Measurements from ENCODE around the gene ARHGAP6. TPM values are rescaled to one million over a fixed set of nuclear protein-coding genes. Genes with fewer than 3 reads are reported as not detected.
A peak's percentile ranks its signal among the peaks of the same experiment; 100 is the strongest.

ARHGAP6 gene
- polyA plus RNA-seq, 2 of the 4 experiments (the other 2 are of a cell fraction) = 0.04 TPM; not detected in 1

- Histone ChIP-seq H3K9me3 (no peaks in the 10 kb centered on the region), H3K27ac (no peak overlapping the region), H3K4me1 (0 out of 3 replicates have a peak, but pooled peaks cover 3% of the 10 kb centered on the region), H3K4me2 (no peak overlapping the region), H3K4me3 (no peak overlapping the region)
- WGBS (ENCODE audit: missing lambda C conversion rate) = 47% methylated on average over 1 of the region's 1 CpG
- TF ChIP-seq HDAC2 (IDR thresholded peaks at IDR 0.05) (no peak), ZC3H11A (IDR thresholded peaks at IDR 0.05) (no peak), POLR2A (IDR thresholded peaks at IDR 0.05; ENCODE audit: low read length) (no peak), EHMT2 (IDR thresholded peaks at IDR 0.05; ENCODE audit: low read depth) (no peak), MAFK (IDR thresholded peaks at IDR 0.05; ENCODE audit: partially characterized antibody) (peak; percentile 90), ZSCAN20 (CRISPR knock-in tag; IDR thresholded peaks at IDR 0.05) (no peak), JUNB (IDR thresholded peaks at IDR 0.05) (no peak)
- CTCF ChIA-PET = interaction anchor here (0.6 kb wide), 1 partner anchor 85 kb away, joined by 3 read pairs; no protein-coding TSS in a partner anchor
- FAIRE-seq = no peak
- no peak for ATAC-seq
- DNase-seq (ENCODE audit: low read depth in 1 of 2, low spot score in 1 of 2) = no peak
- POLR2A ChIA-PET = no interaction called here
These were observed 191.7 kb downstream of the ARHGAP6 start for GRCh38 chrX:11474021-11474420.

GRCh38 chrX:11472879-11473278 is 192.8 kb downstream of the ARHGAP6 start:
- Histone ChIP-seq H3K9me3 (no peaks in the 10 kb centered on the region), H3K4me1 (0 out of 3 replicates have a peak, but pooled peaks cover 3% of the 10 kb centered on the region), H3K4me3 (no peak overlapping the region), H3K4me2 (no peak overlapping the region), H3K27ac (no peak overlapping the region)
- CTCF ChIA-PET = no interaction called here
- DNase-seq (ENCODE audit: low read depth in 1 of 2, low spot score in 1 of 2) (no peak), FAIRE-seq (no peak), ATAC-seq (no peak)
- TF ChIP-seq CBX2 (IDR thresholded peaks at IDR 0.05; ENCODE audit: borderline replicate concordance, low read depth) = no peak
- TF ChIP-seq GATA3 (IDR thresholded peaks at IDR 0.05; ENCODE audit: borderline replicate concordance) = no peak
- TF ChIP-seq ZFP36 (IDR thresholded peaks at IDR 0.05; ENCODE audit: borderline replicate concordance, partially characterized antibody) = no peak
- no peak for TF ChIP-seq HDAC2 (IDR thresholded peaks at IDR 0.05)
- TF ChIP-seq, protein P1, sequence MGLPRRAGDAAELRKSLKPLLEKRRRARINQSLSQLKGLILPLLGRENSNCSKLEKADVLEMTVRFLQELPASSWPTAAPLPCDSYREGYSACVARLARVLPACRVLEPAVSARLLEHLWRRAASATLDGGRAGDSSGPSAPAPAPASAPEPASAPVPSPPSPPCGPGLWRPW (IDR thresholded peaks at IDR 0.05) = no peak
- TF ChIP-seq, protein P2, sequence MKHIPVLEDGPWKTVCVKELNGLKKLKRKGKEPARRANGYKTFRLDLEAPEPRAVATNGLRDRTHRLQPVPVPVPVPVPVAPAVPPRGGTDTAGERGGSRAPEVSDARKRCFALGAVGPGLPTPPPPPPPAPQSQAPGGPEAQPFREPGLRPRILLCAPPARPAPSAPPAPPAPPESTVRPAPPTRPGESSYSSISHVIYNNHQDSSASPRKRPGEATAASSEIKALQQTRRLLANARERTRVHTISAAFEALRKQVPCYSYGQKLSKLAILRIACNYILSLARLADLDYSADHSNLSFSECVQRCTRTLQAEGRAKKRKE (CRISPR knock-in tag; IDR thresholded peaks at IDR 0.05; ENCODE audit: low read depth) = no peak
- POLR2A ChIA-PET = no interaction called here
- 61% methylated on average over 3 of the region's 3 CpGs for WGBS (ENCODE audit: missing lambda C conversion rate)

DNA sequence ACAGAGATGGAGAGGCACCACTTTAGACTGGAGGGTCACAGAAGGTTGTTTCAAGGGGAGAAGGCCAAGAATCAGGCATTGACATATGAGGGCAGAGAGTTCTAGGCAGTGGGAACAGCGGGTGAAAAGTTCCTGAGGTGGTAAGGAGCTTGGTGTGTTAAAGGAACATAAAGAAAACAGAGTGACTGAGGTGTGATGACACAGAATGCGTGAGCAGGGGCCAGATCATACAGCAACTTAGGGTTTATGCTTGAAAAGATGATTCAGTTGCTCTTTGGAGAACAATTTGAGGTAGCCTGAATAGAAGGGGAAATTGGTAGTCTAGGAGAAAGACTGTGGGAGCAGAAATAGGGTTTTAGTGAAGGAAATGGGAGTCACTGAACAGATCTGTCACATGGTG is 193.3 kb downstream of the ARHGAP6 start:
- Histone ChIP-seq H3K27ac (no peak overlapping the region), H3K4me3 (no peak overlapping the region), H3K4me1 (0 out of 3 replicates have a peak, but pooled peaks cover 3% of the 10 kb centered on the region), H3K4me2 (no peak overlapping the region), H3K9me3 (no peaks in the 10 kb centered on the region)
- TF ChIP-seq NPAS2 (CRISPR knock-in tag; IDR thresholded peaks at IDR 0.05; ENCODE audit: borderline replicate concordance) (no peak), ZC3H11A (IDR thresholded peaks at IDR 0.05) (no peak), ZFP36 (IDR thresholded peaks at IDR 0.05; ENCODE audit: borderline replicate concordance, partially characterized antibody) (no peak), FOXS1 (CRISPR knock-in tag; IDR thresholded peaks at IDR 0.05) (no peak), KDM1A (IDR thresholded peaks at IDR 0.05; ENCODE audit: low read depth) (no peak), FOSB (CRISPR knock-in tag; IDR thresholded peaks at IDR 0.05) (no peak), ZNF302 (CRISPR knock-in tag; IDR thresholded peaks at IDR 0.05) (no peak), JUNB (IDR thresholded peaks at IDR 0.05) (no peak), MAFK (IDR thresholded peaks at IDR 0.05; ENCODE audit: partially characterized antibody) (no peak), BHLHE40 (IDR thresholded peaks at IDR 0.05; ENCODE audit: low read depth, low read length) (no peak), CBX8 (IDR thresholded peaks at IDR 0.05) (no peak)
- no peak for ATAC-seq
- ChIA-PET CTCF (no interaction called here), POLR2A (no interaction called here)
- whole genome bisulfite sequencing (ENCODE audit: missing lambda C conversion rate) = 24% methylated on average over 2 of the region's 2 CpGs
- DNase-seq (ENCODE audit: low read depth in 1 of 2, low spot score in 1 of 2) = no peak
- FAIRE-seq = no peak

DNA sequence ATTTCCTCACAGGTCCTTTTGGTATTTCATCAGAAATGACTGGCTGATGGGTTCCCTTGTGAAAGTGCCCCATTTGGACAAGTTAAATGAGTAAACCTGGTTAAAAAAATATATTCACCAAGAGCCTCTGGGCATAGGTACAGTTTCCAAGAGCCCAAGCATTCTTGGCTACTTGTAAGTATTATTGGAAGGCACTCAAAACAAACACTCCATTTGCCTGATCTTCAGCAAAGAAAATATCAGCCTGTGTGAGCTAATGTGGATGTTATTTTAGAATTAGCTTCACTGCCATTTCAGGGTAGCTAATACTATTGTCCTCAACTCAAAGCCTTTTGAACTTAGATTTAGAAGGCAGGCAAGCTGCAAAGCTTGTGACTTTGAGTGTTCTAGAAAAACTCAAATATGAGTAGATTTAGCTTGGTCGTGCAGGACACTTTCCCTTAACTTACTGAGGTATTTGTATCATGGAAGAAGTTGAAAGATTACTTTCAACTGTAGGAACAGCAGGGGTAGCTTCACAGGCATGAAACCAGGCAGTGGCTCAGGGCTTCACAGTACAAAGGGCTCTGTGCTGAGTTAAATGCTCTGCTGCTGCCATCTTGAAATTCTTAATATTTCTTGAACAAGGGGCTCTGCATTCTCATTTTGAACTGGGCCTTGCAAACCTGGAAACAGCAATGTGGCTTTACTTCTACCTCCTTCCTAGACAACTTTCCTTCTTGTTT is 195.3 kb downstream of the ARHGAP6 start:
- H3K9me3 ChIP-seq = no peaks in the 10 kb centered on the region
- POLR2A ChIA-PET = no interaction called here
- CTCF ChIA-PET = no interaction called here
- WGBS (ENCODE audit: missing lambda C conversion rate) = 0% methylated on average over 1 of the region's 1 CpG
- DNase-seq (ENCODE audit: low read depth in 1 of 2, low spot score in 1 of 2) (peak in 1 of 2 experiments; percentile 25), ATAC-seq (peak in 1 of 2 experiments; percentile 64; a peak in 3 of 6 replicates), FAIRE-seq (peak; percentile 49)
- peak overlapping the region; percentile 18 to 64; a peak in 3 of 6 replicates for H3K27ac ChIP-seq
- H3K4me3 ChIP-seq = no peak overlapping the region
- TF ChIP-seq BHLHE40 (IDR thresholded peaks at IDR 0.05; ENCODE audit: low read depth, low read length) (no peak), MYC (IDR thresholded peaks at IDR 0.05; ENCODE audit: borderline replicate concordance, low read length) (no peak), CBX8 (IDR thresholded peaks at IDR 0.05) (no peak), SMC3 (IDR thresholded peaks at IDR 0.05) (no peak), NR3C1 (IDR thresholded peaks at IDR 0.05) (no peak), KDM5A (IDR thresholded peaks at IDR 0.05) (no peak), EP300 (IDR thresholded peaks at IDR 0.05) (no peak), CHD2 (IDR thresholded peaks at IDR 0.05; ENCODE audit: low read length, partially characterized antibody) (no peak), NPAS2 (CRISPR knock-in tag; IDR thresholded peaks at IDR 0.05; ENCODE audit: borderline replicate concordance) (no peak), POLR2AphosphoS2 (conservative IDR thresholded peaks at IDR 0.05; ENCODE audit: low read length) (no peak), ESRRA (IDR thresholded peaks at IDR 0.05; ENCODE audit: borderline replicate concordance, low read length) (no peak)
- H3K4me2 ChIP-seq = 0 out of 3 replicates have a peak overlapping the region, but pooled peaks have one; percentile 28
- 0 out of 3 replicates have a peak, but pooled peaks cover 3% of the 10 kb centered on the region for H3K4me1 ChIP-seq

All from A549 (cell line).